ENCODE measurements around the gene XXYLT1.

- TF ChIP-seq CREM (CRISPR knock-in tag; IDR thresholded peaks at IDR 0.05) (no peak), CTCF (IDR thresholded peaks at IDR 0.05) (no peak), CBFB (CRISPR knock-in tag; IDR thresholded peaks at IDR 0.05; ENCODE audit: low read depth) (no peak), NR3C1 (CRISPR knock-in tag; conservative IDR thresholded peaks at IDR 0.05; ENCODE audit: low read depth) (no peak), FOXK1 (CRISPR knock-in tag; IDR thresholded peaks at IDR 0.05) (no peak), ELF4 (CRISPR knock-in tag; IDR thresholded peaks at IDR 0.05; ENCODE audit: low read depth) (no peak)
- TF ChIP-seq, protein P1, sequence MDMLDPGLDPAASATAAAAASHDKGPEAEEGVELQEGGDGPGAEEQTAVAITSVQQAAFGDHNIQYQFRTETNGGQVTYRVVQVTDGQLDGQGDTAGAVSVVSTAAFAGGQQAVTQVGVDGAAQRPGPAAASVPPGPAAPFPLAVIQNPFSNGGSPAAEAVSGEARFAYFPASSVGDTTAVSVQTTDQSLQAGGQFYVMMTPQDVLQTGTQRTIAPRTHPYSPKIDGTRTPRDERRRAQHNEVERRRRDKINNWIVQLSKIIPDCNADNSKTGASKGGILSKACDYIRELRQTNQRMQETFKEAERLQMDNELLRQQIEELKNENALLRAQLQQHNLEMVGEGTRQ (CRISPR knock-in tag; IDR thresholded peaks at IDR 0.05), result no peak
Observed at GRCh38 chr3:195073866-195074860, 196.8 kb downstream of the XXYLT1 start.

All from WTC11 (cell line).